HG02943 (cell line): ENCODE measurements around the gene NAA11.

Source experiments
- ATAC-seq: cut with Tn5 transposase; IDR thresholded peaks from one replicate; pipeline ENCODE4 v1.9.1; 2021; ENCODE audit warnings: mild to moderate bottlenecking, low read depth, moderate library complexity; ENCODE audit not compliant: unreplicated experiment

The NAA11 gene

GRCh38 chr4:79325864-79326328, at the start of gene NAA11:
Gene NAA11 (minus strand): TSS chr4:79326061. CDS start chr4:79325877, 184 bp downstream.
- no peak for ATAC-seq

GRCh38 chr4:79370026-79370425, 44.2 kb upstream of the NAA11 start:
- ATAC-seq: no peak

- no peak for ATAC-seq
Measured at GRCh38 chr4:79367096-79367495, 41.2 kb upstream of the NAA11 start.

- no peak for ATAC-seq
Measured at GRCh38 chr4:79366422-79366821, 40.6 kb upstream of the NAA11 start.

GRCh38 chr4:79364061-79364460, 38.2 kb upstream of the NAA11 start:
- no peak for ATAC-seq

GRCh38 chr4:79362626-79363025, 36.8 kb upstream of the NAA11 start:
- ATAC-seq: no peak

- no peak for ATAC-seq
Measured at GRCh38 chr4:79360006-79360405, 34.1 kb upstream of the NAA11 start.

GRCh38 chr4:79358438-79358837, 32.6 kb upstream of the NAA11 start:
- no peak for ATAC-seq

- no peak for ATAC-seq
Measured at GRCh38 chr4:79357365-79357764, 31.5 kb upstream of the NAA11 start.

GRCh38 chr4:79353075-79353474, 27.2 kb upstream of the NAA11 start:
- ATAC-seq: no peak

GRCh38 chr4:79348405-79348804, 22.5 kb upstream of the NAA11 start:
- ATAC-seq: no peak

- no peak for ATAC-seq
Measured at GRCh38 chr4:79341893-79342653, 16.2 kb upstream of the NAA11 start.

GRCh38 chr4:79340568-79340967, 14.7 kb upstream of the NAA11 start:
- no peak for ATAC-seq

GRCh38 chr4:79338148-79338547, 12.3 kb upstream of the NAA11 start:
- no peak for ATAC-seq

- no peak for ATAC-seq
Measured at GRCh38 chr4:79334783-79335182, 8.9 kb upstream of the NAA11 start.

- no peak for ATAC-seq
Measured at GRCh38 chr4:79334341-79334740, 8.5 kb upstream of the NAA11 start.

- ATAC-seq: no peak
Measured at GRCh38 chr4:79331126-79331876, 5.4 kb upstream of the NAA11 start.

- no peak for ATAC-seq
Measured at GRCh38 chr4:79330720-79331119, 4.9 kb upstream of the NAA11 start.

- ATAC-seq: no peak
Measured at GRCh38 chr4:79325436-79325835, 425 bp downstream of the NAA11 start.

GRCh38 chr4:79319975-79320374, 5.9 kb downstream of the NAA11 start:
- no peak for ATAC-seq

GRCh38 chr4:79317711-79318110, 8.2 kb downstream of the NAA11 start:
- ATAC-seq: no peak

GRCh38 chr4:79315891-79316290, 10.0 kb downstream of the NAA11 start:
- no peak for ATAC-seq
